GM18499 (cell line): Measurements from ENCODE around the gene RAET1E.
"Not testable (repeated sequence)": the region's sequence is repeated elsewhere in the genome, so short reads cannot be mapped to it uniquely, and the experiment has no call there.

Experiments used
- ATAC-seq: cut with Tn5 transposase; IDR thresholded peaks from one replicate; pipeline ENCODE4 v1.9.1; 2021; ENCODE audit warnings: moderate number of reproducible peaks; ENCODE audit not compliant: insufficient read depth, unreplicated experiment

Gene RAET1E

DNA sequence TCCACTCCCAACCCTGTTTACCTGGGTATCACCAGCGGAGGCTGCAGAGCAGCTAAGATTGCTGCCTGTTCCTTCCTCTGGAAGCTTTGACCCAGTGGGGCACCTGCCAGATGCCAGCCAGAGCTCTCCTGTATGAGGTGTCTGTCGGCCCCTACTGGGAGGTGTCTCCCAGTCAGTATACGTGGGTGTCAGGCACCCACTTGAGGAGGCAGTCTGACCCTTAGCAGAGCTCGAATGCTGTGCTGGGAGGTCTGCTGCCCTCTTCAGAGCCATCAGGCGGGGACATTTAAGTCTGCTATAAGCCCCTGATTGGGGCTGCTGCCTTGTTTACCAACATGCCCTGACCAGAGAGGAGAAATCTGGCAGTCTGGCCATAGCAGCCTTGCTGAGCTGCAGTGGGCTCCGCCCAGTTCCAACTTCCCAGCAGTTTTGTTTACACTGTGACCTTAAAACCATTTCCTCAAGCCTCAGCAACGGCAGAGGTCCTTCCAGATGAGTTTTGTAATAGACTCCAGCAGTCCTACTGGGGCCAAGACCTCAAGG lies 2.8 kb downstream of the RAET1E start:
- no peak for ATAC-seq

DNA sequence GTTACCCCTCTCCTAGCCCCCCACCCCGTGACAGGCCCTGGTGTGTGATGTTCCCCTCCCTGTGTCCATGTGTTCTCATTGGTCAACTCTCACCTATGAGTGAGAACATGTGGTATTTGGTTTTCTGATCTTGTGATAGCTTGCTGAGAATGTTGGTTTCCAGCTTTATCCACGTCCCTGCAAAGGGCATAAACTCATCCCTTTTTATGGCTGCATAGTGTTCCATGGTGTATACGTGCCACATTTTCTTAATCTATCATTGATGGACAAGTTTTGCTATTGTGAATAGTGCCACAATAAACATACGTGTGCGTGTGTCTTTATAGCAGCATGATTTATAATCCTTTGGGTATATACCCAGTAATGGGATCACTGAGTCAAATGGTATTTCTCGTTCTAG lies 6.0 kb downstream of the RAET1E start:
- not testable (repeated sequence) for ATAC-seq

DNA sequence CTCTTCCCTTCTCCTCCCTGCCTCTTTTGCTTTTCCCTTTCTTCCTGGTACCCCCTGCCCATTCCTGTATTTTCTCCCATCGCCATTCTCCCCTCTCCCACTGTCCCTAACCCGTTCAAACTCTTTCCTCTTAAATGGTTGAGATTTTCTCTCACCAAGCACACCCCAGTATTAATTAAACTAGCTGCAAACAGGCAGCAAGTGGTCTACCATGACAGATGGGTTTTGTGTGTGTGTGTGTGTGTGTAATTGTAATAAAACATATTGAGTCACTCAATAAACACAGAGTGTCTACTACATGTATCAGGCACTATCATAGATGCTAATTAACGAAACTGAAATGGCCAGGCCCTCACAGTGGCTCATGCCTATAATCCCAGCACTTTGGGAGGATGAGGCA lies 6.7 kb downstream of the RAET1E start:
- no peak for ATAC-seq

DNA sequence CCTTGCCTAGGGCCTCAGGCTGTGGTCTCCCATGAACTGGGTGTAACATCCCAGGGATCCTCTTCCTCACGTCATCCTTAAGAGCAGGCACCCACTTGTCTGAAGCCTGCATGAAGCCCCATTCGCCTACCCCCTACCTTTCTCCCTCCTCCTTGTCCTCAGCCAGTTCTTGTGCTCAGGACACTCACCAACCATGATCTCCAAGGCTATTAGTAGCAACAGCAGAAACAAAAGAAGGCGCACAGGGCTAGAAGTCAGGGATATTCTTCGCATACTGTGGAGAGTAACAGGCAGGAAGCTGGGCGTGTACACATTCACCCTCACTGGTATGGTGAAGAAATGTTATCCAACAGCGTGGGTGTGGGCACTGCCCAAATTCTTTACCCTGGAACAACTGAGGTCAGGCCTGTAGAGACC lies 7.3 kb downstream of the RAET1E start:
- ATAC-seq, result no peak

DNA sequence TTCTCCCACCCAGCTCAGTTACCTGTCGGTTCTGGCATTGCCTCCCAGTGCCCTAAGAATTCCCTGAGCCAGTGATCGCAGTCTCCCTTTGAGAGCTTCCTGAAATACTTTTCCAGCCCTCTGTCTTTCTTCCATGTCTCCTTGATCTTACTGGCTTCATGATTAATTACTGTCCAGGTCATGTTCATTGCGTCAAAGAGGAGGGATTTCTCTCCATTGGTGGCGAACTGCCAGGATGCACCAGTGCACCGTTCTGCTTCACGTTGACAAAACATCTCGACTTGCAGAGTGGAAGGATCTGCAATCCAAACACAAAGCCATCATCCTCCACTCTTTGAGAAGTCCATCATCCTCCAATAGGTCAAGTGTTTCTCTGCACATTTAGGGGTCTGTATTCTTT lies 8.6 kb downstream of the RAET1E start:
- ATAC-seq, result no peak

GRCh38 chr6:149888659-149889058 lies 9.3 kb downstream of the RAET1E start:
- no peak for ATAC-seq

DNA sequence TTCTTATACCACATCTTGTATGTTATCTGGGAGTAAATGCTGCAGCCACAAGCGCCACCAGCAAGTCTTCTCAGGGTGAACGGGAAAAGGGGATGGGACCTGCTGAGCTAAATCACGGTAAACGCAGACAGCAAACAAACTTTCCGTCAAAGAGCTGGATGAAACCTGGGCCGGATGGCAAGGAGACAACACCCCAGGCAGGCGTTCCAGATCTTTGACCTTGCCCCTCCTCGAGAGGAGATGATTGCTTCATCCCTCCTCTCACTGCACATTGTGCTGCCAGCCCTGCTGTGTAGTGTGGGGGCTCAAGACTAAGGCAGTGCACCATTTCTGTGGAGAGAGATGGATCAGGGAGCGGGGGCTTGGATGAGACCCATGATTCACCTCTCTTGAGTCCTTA lies 9.8 kb downstream of the RAET1E start:
- no peak for ATAC-seq

GRCh38 chr6:149887343-149887742 lies 10.6 kb downstream of the RAET1E start:
- ATAC-seq, result no peak

DNA sequence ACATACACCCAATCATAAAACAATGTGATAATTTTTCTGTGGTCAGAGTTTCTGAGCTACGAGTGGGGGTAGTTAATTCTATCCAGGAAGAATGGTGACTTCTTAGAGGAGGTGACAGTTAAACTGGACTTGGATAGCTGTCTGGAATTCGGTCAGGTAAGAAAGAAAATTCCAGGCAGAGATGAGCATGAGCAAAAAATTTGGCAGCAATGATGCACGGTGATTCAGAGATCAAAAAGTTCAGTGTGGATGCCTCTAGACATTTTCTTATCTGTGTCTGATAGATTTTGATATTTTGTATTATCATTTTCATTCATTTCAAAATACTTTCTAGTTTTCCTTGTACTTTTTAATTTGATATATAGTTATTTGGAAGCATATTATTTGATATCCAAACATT lies 12.0 kb downstream of the RAET1E start:
- ATAC-seq, result no peak

DNA sequence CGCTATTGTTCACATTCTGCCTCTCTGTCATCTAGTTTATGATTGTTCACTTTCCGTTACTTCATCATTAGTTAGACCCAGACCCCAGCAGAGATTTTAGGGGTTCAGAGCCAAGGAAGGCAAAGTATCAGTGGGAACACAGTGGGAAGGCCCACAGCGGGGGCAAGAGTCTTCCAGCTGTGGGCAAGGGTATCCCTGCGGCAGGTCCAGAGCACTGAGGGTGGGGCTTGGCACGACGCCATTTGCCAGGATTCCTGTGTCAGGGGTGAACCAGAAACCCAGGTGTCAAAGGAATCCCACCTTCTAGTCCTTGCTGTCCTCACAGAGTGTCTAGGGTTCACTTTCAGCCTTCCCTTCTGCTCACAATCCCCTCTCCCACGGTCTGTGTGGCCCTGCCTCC lies 13.3 kb downstream of the RAET1E start:
- no peak for ATAC-seq

DNA sequence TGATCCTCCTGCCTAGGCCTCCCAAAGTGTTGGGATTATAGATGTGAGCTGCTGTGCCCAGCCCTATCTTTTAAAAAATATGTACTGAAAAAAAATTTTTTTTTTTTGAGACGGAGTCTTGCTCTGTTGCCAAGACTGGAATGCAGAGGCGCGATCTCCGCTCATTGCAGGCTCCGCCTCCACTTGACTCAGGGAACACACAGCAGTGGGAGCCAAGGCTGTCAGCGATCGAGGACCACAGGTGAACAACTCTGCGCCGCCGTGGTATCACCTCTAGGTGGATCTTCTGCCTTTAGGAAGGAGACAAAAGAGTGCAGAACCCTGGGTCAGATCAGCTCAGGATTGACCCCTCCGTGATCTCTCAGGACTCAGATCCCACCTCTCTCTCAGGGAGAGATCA lies 13.7 kb downstream of the RAET1E start:
- ATAC-seq, result no peak

GRCh38 chr6:149881860-149882259 lies 16.1 kb downstream of the RAET1E start:
- ATAC-seq, result no peak

DNA sequence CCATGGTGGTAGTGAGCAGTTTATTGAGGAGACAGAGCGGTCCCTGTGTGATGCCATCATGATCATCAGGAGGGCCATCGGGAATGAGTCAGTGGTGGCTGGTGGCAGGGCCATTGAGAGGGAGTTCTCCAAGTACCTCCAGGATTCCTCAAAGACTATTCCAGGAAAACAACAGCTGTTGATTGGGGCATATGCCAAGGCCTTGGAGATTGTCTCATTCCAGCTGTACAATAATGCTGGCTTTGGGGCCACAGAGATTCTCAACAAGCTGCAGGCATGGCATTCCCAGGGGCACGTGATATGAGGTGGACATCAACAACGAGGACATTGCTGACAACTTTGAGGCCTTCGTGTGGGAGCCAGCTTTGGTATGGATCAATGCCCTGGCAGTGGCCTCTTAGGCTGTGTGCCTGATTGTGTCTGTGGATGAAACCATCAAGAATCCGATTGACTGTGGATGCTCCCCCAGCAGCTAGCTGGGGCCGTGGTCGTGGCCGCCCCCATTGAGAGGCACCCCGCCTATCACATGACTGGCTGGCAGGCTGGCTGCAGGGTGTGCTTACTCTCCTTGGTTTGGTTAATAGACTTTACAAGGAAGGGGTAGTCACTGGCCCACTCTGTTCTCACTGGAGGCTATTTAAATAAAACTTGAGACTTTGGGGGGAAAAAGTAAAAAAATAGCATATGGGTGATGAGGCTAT lies 16.7 kb downstream of the RAET1E start:
- ATAC-seq, result no peak

DNA sequence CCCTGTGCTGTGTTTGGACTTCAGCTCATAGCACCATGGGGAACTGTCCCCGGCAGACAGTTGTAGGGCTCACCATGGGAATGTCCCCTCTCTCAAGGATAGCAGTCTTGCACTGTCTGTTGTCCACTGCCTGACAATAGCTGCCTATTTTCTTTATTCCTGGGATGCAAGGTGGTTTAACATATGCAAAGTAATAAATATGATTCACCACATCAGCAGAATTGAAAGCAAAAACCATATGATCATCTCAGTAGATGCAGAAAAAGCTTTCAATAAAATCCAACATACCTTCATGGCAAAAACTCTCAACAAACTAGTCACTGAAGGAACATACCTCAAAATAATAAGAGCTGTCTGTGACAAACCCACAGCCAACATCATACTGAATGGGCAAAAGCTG lies 20.3 kb downstream of the RAET1E start:
- no peak for ATAC-seq

- ATAC-seq, result no peak
These were observed 21.5 kb downstream of the RAET1E start for GRCh38 chr6:149876241-149876933.

DNA sequence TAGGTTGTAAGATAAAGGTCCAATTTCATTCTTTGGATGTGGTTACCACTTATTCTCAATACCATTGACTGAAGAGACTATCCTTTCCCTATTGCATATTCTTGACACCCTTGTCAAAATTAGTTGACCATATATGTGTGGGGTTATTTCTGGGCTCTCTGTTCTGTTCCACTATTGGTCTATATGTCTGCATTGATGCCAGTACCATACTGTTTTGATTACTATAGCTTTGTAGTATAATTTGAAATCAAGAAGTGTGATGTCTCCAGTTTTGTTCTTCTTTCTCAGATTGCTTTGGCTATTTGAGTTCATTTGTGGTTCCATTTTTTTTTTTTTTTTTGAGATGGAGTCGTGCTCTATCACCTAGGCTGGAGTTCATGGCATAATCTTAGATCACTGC lies 25.7 kb downstream of the RAET1E start:
- no peak for ATAC-seq

DNA sequence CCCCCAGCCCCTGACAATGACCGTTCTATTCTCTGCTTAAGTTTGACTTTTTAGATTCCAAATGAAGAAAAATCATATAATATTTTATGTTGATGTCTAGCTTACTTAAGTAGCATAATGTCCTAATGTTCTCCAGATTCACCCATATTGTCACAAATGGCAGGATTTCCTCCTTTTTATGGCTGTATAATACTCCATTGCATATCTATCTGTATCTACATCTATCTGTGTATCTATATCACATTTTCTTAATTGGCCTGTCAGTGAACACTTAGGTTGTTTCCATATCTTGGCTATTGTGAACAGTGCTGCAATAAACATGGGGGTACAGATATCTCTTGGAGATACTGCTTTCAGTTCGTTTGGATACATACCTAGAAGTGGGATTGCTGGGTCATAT lies 26.7 kb downstream of the RAET1E start:
- ATAC-seq, result no peak

DNA sequence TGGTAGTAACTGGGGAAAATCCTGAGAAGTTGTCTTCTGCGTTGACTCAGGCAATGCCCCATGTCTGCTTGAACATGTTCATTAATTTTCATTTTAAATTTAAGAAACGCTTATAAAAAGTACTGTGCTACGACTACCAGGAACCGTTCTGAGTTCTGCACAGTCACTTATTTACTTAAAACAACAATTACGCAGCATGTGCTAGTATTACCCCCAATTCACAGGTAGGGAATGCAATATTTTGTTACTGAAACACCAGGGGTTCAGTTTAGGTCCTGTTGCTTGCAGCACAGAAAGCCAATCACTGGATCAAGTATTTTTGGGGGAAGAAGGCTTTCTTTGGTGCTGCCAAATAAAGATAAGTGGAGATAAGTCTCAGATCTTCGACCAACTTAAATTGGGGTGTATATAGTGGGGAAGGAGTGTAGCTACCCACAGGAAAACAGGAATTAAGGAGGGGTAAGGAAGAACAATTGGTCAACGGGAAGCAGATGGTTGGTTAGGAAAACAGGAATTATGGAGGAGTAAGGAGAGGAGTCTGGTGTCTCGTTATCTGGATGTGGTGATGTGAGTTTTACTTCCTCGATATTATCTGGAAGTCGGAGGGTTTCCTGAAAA lies 28.5 kb downstream of the RAET1E start:
- ATAC-seq, result no peak

DNA sequence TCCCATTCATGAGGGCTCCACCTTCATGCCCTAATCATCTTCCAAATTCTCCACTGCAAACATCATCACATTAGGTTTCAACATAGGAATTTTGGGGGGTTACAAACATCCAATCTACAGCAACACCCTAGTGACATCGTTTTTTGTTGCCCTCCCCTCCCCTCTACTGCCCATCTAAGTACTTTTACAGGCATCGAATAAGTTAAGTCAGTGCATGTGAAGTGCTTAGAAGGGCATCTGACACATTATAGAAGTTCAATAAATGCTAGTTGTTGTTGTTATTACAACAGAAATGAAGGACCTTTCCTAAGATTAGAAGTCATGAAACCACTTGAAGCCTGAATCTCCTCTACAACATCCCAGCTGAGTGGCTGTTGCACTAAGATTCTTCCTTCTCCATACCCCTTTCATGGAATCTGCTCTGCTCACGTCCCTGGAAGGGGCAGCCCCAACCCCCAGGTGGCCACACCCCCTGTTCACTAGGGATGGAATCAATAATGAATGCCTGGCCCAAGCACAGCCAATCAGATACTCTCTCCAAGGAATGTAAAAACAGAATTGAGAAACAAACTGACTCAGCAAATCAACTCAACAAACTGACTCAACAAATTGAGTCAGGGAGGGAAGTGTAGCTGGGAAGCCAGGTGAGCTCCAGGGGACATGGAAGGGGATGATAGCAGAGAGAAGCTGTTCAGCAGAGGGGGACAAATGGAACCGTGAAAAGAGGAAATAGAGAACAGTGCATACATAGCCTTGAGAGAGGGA lies 29.9 kb downstream of the RAET1E start:
- ATAC-seq, result no peak

GRCh38 chr6:149864578-149865535 lies 33.1 kb downstream of the RAET1E start:
- no peak for ATAC-seq
